Fibroblast of lung (primary cell): ENCODE measurements around the gene CARD14.

Source experiments
- CTCF ChIP-seq, 2 donors: IDR thresholded peaks in 1 of 2; conservative IDR thresholded peaks in 1 of 2; 1 replicate in 1 of 2; 2 replicates in 1 of 2; pipeline ENCODE4 v1.5.1; 2011 to 2012; ENCODE audit warnings: low read length in 2 of 2, control low read depth in 1 of 2, inconsistent platforms in 1 of 2, low read depth in 1 of 2, mild to moderate bottlenecking in 1 of 2
- EZH2 ChIP-seq: IDR thresholded peaks from 2 replicates; pipeline ENCODE4 v1.5.1; 2012; ENCODE audit warnings: low read length, control low read depth, mild to moderate bottlenecking; ENCODE audit errors: missing control alignments

GRCh38 chr17:80219763-80220053 is 49.9 kb downstream of the CARD14 start:
- TF ChIP-seq CTCF (conservative IDR thresholded peaks at IDR 0.05 in 1 of 2, IDR thresholded peaks at IDR 0.05 in 1 of 2; ENCODE audit: low read depth in 1 of 2, low read length in 2 of 2): no peak
- TF ChIP-seq EZH2: no peak
